Measurements from ENCODE around the gene GSTA4.

GSTA4 gene

DNA sequence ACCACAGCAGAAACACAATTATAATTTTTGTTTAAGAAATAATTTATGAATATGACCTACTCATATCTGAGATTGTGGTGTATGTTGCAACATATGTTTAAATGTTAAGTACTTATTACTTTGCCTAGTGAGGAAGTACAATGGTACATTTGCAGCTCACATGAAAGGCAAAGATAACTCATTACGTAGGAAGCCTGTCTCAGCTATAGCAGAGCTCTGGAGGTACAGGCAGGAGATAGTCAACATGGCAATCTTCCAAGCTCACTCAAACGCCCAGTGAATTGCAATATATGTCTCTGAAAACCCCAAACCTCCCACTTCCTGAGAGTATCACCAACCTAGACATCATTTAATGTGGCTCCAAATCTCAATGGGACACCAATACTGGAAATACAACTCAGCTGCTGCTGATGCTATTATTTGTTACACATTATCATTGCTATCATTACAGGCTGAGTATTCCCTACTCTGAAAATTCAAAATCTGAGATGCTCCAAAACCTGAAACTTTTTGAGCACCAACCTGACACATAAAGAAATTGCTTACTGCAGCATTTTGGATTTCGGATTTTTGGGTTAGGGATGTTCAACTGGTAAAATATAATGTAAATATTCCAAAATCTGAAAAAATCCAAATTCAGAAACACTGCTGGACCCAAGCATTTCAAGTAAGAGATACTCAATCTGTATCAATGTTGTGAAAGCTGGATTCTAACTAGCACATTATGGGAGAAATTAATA is 25.1 kb upstream of the GSTA4 start:
- no peak overlapping the region for H3K27ac ChIP-seq (ENCODE audit: extremely low read depth, low read depth, low read length)
- POLR2A ChIA-PET = no interaction called here
- H3K4me3 ChIP-seq (ENCODE audit: low read depth, low read length) = no peak overlapping the region
- no peaks in the 10 kb centered on the region for H3K9me3 ChIP-seq (ENCODE audit: control insufficient read depth, insufficient read depth, low read depth, low read length)
- H3K4me1 ChIP-seq (ENCODE audit: control insufficient read depth, insufficient read depth, low read length) = no peaks in the 10 kb centered on the region
- CTCF ChIA-PET = no interaction called here
- peaks cover 8 to 20% of the 10 kb centered on the region in 2 experiments for H3K36me3 ChIP-seq (ENCODE audit: control insufficient read depth in 2 of 2, insufficient read depth in 1 of 2, low read length in 2 of 2)
- TF ChIP-seq HOXD13 (CRISPR knock-in tag; IDR thresholded peaks at IDR 0.05; ENCODE audit: borderline replicate concordance) = no peak
- no peak for TF ChIP-seq ZBTB20 (tag by site-specific recombination; IDR thresholded peaks at IDR 0.05)
- no peak for TF ChIP-seq ZFP69B (tag by site-specific recombination; IDR thresholded peaks at IDR 0.05)
- TF ChIP-seq, protein P1, sequence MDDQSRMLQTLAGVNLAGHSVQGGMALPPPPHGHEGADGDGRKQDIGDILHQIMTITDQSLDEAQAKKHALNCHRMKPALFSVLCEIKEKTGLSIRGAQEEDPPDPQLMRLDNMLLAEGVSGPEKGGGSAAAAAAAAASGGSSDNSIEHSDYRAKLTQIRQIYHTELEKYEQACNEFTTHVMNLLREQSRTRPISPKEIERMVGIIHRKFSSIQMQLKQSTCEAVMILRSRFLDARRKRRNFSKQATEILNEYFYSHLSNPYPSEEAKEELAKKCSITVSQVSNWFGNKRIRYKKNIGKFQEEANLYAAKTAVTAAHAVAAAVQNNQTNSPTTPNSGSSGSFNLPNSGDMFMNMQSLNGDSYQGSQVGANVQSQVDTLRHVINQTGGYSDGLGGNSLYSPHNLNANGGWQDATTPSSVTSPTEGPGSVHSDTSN (CRISPR knock-in tag; IDR thresholded peaks at IDR 0.05) = no peak
- TF ChIP-seq, protein P2, sequence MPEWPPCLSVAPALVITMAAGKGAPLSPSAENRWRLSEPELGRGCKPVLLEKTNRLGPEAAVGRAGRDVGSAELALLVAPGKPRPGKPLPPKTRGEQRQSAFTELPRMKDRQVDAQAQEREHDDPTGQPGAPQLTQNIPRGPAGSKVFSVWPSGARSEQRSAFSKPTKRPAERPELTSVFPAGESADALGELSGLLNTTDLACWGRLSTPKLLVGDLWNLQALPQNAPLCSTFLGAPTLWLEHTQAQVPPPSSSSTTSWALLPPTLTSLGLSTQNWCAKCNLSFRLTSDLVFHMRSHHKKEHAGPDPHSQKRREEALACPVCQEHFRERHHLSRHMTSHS (tag by site-specific recombination; IDR thresholded peaks at IDR 0.05) = no peak
- TF ChIP-seq ZNF830 (tag by site-specific recombination; IDR thresholded peaks at IDR 0.05; ENCODE audit: low read depth) = no peak
- TF ChIP-seq ZNF184 (tag by site-specific recombination; IDR thresholded peaks at IDR 0.05) = no peak
- TF ChIP-seq, protein P3, sequence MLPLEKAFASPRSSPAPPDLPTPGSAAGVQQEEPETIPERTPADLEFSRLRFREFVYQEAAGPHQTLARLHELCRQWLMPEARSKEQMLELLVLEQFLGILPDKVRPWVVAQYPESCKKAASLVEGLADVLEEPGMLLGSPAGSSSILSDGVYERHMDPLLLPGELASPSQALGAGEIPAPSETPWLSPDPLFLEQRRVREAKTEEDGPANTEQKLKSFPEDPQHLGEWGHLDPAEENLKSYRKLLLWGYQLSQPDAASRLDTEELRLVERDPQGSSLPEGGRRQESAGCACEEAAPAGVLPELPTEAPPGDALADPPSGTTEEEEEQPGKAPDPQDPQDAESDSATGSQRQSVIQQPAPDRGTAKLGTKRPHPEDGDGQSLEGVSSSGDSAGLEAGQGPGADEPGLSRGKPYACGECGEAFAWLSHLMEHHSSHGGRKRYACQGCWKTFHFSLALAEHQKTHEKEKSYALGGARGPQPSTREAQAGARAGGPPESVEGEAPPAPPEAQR (tag by site-specific recombination; IDR thresholded peaks at IDR 0.05) = no peak
- TF ChIP-seq, protein P4, sequence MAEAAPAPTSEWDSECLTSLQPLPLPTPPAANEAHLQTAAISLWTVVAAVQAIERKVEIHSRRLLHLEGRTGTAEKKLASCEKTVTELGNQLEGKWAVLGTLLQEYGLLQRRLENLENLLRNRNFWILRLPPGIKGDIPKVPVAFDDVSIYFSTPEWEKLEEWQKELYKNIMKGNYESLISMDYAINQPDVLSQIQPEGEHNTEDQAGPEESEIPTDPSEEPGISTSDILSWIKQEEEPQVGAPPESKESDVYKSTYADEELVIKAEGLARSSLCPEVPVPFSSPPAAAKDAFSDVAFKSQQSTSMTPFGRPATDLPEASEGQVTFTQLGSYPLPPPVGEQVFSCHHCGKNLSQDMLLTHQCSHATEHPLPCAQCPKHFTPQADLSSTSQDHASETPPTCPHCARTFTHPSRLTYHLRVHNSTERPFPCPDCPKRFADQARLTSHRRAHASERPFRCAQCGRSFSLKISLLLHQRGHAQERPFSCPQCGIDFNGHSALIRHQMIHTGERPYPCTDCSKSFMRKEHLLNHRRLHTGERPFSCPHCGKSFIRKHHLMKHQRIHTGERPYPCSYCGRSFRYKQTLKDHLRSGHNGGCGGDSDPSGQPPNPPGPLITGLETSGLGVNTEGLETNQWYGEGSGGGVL (tag by site-specific recombination; IDR thresholded peaks at IDR 0.05) = no peak
- TF ChIP-seq ZNF677 (tag by site-specific recombination; IDR thresholded peaks at IDR 0.05) = no peak
- TF ChIP-seq, protein P5, sequence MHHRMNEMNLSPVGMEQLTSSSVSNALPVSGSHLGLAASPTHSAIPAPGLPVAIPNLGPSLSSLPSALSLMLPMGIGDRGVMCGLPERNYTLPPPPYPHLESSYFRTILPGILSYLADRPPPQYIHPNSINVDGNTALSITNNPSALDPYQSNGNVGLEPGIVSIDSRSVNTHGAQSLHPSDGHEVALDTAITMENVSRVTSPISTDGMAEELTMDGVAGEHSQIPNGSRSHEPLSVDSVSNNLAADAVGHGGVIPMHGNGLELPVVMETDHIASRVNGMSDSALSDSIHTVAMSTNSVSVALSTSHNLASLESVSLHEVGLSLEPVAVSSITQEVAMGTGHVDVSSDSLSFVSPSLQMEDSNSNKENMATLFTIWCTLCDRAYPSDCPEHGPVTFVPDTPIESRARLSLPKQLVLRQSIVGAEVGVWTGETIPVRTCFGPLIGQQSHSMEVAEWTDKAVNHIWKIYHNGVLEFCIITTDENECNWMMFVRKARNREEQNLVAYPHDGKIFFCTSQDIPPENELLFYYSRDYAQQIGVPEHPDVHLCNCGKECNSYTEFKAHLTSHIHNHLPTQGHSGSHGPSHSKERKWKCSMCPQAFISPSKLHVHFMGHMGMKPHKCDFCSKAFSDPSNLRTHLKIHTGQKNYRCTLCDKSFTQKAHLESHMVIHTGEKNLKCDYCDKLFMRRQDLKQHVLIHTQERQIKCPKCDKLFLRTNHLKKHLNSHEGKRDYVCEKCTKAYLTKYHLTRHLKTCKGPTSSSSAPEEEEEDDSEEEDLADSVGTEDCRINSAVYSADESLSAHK (tag by site-specific recombination; IDR thresholded peaks at IDR 0.05) = no peak
- TF ChIP-seq MYNN (tag by site-specific recombination; IDR thresholded peaks at IDR 0.05; ENCODE audit: borderline replicate concordance) = no peak
- TF ChIP-seq ZNF747 (tag by site-specific recombination; IDR thresholded peaks at IDR 0.05) = no peak

DNA sequence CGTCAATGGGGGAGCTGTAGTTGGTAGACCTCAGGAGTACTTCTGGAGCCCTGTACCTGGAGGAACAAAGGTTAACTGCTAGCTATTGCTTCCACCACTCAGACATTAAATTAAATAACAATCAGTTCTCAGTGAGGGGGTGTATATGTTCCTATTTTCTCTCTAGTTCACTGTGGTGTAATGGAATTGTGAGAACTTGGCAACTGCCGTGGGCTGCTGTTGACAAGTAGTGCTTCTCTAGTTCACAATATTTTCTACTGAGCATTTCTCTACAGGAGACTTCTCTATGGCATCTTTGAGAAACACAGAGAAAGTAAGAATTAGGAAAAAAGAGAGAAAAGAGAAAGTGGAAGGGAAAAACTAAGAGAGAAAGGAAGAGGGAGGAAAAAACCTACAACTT is 23.4 kb upstream of the GSTA4 start:
- POLR2A ChIA-PET = no interaction called here
- CTCF ChIA-PET = interaction anchor here (1.1 kb wide), 1 partner anchor 22 kb away, joined by 5 read pairs; no protein-coding TSS in a partner anchor

More for the DNA sequence above, 23.4 kb upstream of the GSTA4 start:
- H3K36me3 ChIP-seq (ENCODE audit: control insufficient read depth in 2 of 2, insufficient read depth in 1 of 2, low read length in 2 of 2) = peaks cover 11 to 28% of the 10 kb centered on the region in 2 experiments
- H3K9me3 ChIP-seq (ENCODE audit: control insufficient read depth, insufficient read depth, low read depth, low read length) = no peaks in the 10 kb centered on the region
- TF ChIP-seq GLIS2 (tag by site-specific recombination; IDR thresholded peaks at IDR 0.05) = no peak
- no peak for TF ChIP-seq KLF9 (tag by site-specific recombination; IDR thresholded peaks at IDR 0.05; ENCODE audit: low read depth)
- no peak for TF ChIP-seq ZNF223 (tag by site-specific recombination; IDR thresholded peaks at IDR 0.05)
- TF ChIP-seq ZNF621 (tag by site-specific recombination; IDR thresholded peaks at IDR 0.05) = no peak
- peak; percentile 83 for TF ChIP-seq PRDM1 (tag by site-specific recombination; IDR thresholded peaks at IDR 0.05)
- TF ChIP-seq, protein P6, sequence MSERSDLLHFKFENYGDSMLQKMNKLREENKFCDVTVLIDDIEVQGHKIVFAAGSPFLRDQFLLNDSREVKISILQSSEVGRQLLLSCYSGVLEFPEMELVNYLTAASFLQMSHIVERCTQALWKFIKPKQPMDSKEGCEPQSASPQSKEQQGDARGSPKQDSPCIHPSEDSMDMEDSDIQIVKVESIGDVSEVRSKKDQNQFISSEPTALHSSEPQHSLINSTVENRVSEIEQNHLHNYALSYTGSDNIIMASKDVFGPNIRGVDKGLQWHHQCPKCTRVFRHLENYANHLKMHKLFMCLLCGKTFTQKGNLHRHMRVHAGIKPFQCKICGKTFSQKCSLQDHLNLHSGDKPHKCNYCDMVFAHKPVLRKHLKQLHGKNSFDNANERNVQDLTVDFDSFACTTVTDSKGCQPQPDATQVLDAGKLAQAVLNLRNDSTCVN (tag by site-specific recombination; optimal IDR thresholded peaks at IDR 0.05) = no peak
- H3K4me1 ChIP-seq (ENCODE audit: control insufficient read depth, insufficient read depth, low read length) = no peaks in the 10 kb centered on the region
- no peak overlapping the region for H3K4me3 ChIP-seq (ENCODE audit: low read depth, low read length)
- H3K27ac ChIP-seq (ENCODE audit: extremely low read depth, low read depth, low read length) = no peak overlapping the region
